Liver (tissue), 3 donors: ENCODE measurements around the gene L3MBTL1.

Experiments used
- CTCF ChIP-seq: fragments of 150-350 bp; IDR thresholded peaks from 2 replicates; pipeline ENCODE4 v1.5.1; 2017; ENCODE audit warnings: improper control_type of control experiment, low read depth, low read length; ENCODE audit not compliant: missing input control
- GABPA ChIP-seq, 2 donors: IDR thresholded peaks in 1 of 2; conservative IDR thresholded peaks in 1 of 2; 2 replicates each; pipeline ENCODE4 v1.6.1; 2016; ENCODE audit warnings: antibody characterized with exemption in 2 of 2, mild to moderate bottlenecking in 1 of 2, moderate library complexity in 1 of 2
- JUND ChIP-seq, 2 donors: IDR thresholded peaks; 2 replicates each; pipeline ENCODE4 v1.6.1; 2016; ENCODE audit warnings: antibody characterized with exemption in 2 of 2
- RAD21 ChIP-seq, 2 donors: IDR thresholded peaks; 2 replicates each; pipeline ENCODE4 v1.6.1; 2016; ENCODE audit warnings: antibody characterized with exemption in 2 of 2, mild to moderate bottlenecking in 2 of 2
- RXRA ChIP-seq, 2 donors: IDR thresholded peaks; 2 replicates each; pipeline ENCODE4 v1.6.1; 2017 to 2018; ENCODE audit warnings: antibody characterized with exemption in 2 of 2, mild to moderate bottlenecking in 1 of 2
- TAF1 ChIP-seq: conservative IDR thresholded peaks from 2 replicates; pipeline ENCODE4 v1.6.1; 2016; ENCODE audit warnings: antibody characterized with exemption, mild to moderate bottlenecking
- donor health status: healthy.
- donor health status: healthy.

- no peak for TF ChIP-seq CTCF
- no peak for TF ChIP-seq GABPA (IDR thresholded peaks at IDR 0.05 in 1 of 2, conservative IDR thresholded peaks at IDR 0.05 in 1 of 2)
- no peak for TF ChIP-seq RAD21 (IDR thresholded peaks at IDR 0.05)
- TF ChIP-seq RXRA (IDR thresholded peaks at IDR 0.05): no peak
- no peak for TF ChIP-seq JUND (IDR thresholded peaks at IDR 0.05)
- no peak for TF ChIP-seq TAF1
These were observed 1.3 kb upstream of the L3MBTL1 start for GRCh38 chr20:43506238-43506637.
